PFSK-1 (cell line): ENCODE results near the gene CIITA.

Source experiments
- FOXP2 ChIP-seq: optimal IDR thresholded peaks from 2 replicates; pipeline ENCODE3; 2011; ENCODE audit warnings: borderline replicate concordance, control low read depth, inconsistent platforms; ENCODE audit not compliant: insufficient read depth; ENCODE audit errors: extremely low read length, extremely low read depth
- POLR2AphosphoS5 ChIP-seq: IDR thresholded peaks from 2 replicates; pipeline ENCODE4 v1.6.1; 2012; ENCODE audit warnings: low read depth, mild to moderate bottlenecking, control low read depth, low read length, moderate library complexity
- REST ChIP-seq, 2 experiments: IDR thresholded peaks; 2 replicates each; pipeline versions ENCODE4 v1.6.1 to v1.8.0; 2011 to 2012; ENCODE audit warnings: low read depth in 2 of 2, low read length in 2 of 2, control low read depth in 1 of 2, inconsistent platforms in 1 of 2, mild to moderate bottlenecking in 1 of 2, moderate library complexity in 1 of 2; ENCODE audit not compliant: insufficient read depth in 1 of 2
- SIN3A ChIP-seq: IDR thresholded peaks from 2 replicates; pipeline ENCODE4 v1.6.1; 2012; ENCODE audit warnings: mild to moderate bottlenecking, low read length, moderate library complexity, borderline replicate concordance; ENCODE audit not compliant: insufficient read depth
- TAF1 ChIP-seq: IDR thresholded peaks from 2 replicates; pipeline ENCODE4 v1.6.1; 2012; ENCODE audit warnings: low read length, control low read depth, borderline replicate concordance; ENCODE audit not compliant: insufficient read depth

Gene CIITA

GRCh38 chr16:10833271-10833670 lies 43.7 kb upstream of the CIITA start:
- TF ChIP-seq REST (IDR thresholded peaks at IDR 0.05; ENCODE audit: insufficient read depth in 1 of 2, low read depth in 2 of 2, low read length in 2 of 2) (no peak), SIN3A (no peak), POLR2AphosphoS5 (no peak), TAF1 (no peak), FOXP2 (no peak)

DNA sequence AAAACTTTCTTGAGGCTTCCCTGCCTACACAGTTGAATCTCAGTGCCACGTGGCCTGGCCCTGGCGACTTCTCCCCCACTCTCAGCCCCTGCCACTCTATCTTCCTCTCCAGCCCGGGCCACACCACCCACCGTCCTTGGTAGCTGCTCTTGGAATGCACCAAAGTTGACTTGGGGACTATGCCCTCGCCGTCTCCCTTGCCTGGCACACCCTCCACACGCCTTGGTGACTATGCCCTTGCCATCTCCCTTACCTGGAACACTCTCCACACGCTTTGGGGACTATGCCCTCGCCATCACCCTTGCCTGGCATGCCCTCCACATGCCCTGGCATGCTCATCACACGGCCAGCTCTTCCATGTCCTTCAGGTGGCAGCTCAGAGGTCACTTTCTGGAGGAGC lies 42.9 kb upstream of the CIITA start:
- TF ChIP-seq TAF1 (no peak), SIN3A (no peak), REST (IDR thresholded peaks at IDR 0.05; ENCODE audit: insufficient read depth in 1 of 2, low read depth in 2 of 2, low read length in 2 of 2) (no peak), POLR2AphosphoS5 (no peak), FOXP2 (no peak)

DNA sequence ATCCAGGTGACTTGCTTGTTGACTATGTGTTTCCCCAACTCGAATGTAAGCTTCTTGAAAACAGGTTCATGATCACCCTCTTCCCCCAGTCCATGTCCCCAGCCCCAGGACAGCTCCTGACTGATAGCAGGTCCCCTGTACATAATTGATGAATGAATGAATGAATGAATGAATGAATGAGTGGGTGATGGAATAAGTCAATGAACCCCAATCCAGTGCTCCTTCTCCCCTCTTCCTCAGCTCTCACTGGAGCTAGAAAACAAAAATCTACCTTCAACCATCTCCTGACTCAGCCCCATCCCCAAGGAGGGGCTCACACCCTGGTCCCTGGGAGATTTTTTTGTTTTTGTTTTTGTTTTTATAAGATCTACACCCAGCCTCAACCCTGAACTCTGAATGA lies 42.2 kb upstream of the CIITA start:
- no peak for TF ChIP-seq SIN3A
- TF ChIP-seq POLR2AphosphoS5 = no peak
- TF ChIP-seq REST (IDR thresholded peaks at IDR 0.05; ENCODE audit: insufficient read depth in 1 of 2, low read depth in 2 of 2, low read length in 2 of 2) = no peak
- TF ChIP-seq TAF1 = no peak
- no peak for TF ChIP-seq FOXP2

- TF ChIP-seq TAF1 (no peak), SIN3A (no peak), REST (IDR thresholded peaks at IDR 0.05; ENCODE audit: insufficient read depth in 1 of 2, low read depth in 2 of 2, low read length in 2 of 2) (no peak), FOXP2 (no peak)
These were observed 41.6 kb upstream of the CIITA start for GRCh38 chr16:10835281-10835931.
